NCI-H187 treated with DMSO at 0.1 percent for 48 hours (cell line): ENCODE measurements around the gene PRICKLE4.
A peak's percentile ranks its signal among the peaks of the same experiment; 100 is the strongest.

Experiments
- DNase-seq: peaks from one replicate; lab custom pipeline; 2025; lab: John Stamatoyannopoulos, UW

The PRICKLE4 gene, protein sequence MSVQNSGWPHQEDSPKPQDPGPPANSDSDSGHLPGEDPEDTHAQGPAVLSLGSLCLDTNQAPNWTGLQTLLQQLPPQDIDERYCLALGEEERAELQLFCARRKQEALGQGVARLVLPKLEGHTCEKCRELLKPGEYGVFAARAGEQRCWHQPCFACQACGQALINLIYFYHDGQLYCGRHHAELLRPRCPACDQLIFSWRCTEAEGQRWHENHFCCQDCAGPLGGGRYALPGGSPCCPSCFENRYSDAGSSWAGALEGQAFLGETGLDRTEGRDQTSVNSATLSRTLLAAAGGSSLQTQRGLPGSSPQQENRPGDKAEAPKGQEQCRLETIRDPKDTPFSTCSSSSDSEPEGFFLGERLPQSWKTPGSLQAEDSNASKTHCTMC

GRCh38 chr6:41780551-41781365 is at the start of gene PRICKLE4:
TSS of gene PRICKLE4 (plus strand) at chr6:41780782. CDS start at chr6:41783474, 2,692 bp downstream.
- no peak for DNase-seq

DNA sequence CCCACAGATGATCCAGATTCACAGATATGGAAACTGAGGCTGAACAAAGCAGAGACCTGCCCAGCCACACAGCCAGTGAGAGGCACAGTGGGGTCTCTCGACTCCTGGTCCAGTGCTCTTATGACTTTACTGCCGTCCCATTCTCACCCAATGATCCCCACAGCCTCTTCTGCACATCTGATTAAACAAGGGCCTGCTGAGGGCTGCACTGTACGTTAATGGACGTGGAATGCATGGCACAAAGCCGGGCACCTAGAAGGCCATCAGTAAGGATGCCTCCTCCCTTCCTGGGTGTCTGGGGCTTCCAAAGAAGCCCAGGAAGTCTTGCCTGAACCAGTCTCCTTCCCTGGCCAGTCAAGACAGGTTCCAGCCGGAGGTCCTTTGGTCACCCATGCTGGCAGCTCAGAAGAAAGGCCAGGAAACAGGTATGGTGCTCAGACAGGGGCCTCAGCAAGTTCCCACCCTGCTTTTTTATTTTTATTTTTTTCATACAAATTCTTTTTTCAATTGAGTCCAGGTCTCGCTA is 49.0 kb upstream of the PRICKLE4 start:
- no peak for DNase-seq

DNA sequence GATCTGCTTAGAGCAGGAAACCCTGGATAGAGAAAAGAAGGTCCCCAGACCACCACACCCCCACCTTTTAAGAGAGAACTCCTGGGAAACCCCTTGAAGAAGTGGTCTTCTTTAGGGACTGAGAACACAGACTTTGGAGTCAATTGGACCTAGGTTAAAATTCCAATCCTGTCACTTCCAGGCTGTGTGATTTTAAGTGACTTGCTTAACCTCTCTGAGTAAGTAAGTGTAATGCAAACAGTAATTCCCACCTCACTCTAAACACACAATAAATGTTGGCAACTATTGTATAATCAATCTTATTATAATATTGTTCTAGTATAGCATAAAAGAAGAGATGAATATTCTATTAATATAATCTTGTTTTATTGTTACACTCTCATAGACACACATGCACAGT is 48.4 kb upstream of the PRICKLE4 start:
- DNase-seq, result no peak

GRCh38 chr6:41732591-41733359 is 47.8 kb upstream of the PRICKLE4 start:
- no peak for DNase-seq

- DNase-seq, result no peak
Measured at GRCh38 chr6:41733360-41733706, 47.2 kb upstream of the PRICKLE4 start.

GRCh38 chr6:41733707-41734665 is 46.6 kb upstream of the PRICKLE4 start:
- DNase-seq, result no peak

DNA sequence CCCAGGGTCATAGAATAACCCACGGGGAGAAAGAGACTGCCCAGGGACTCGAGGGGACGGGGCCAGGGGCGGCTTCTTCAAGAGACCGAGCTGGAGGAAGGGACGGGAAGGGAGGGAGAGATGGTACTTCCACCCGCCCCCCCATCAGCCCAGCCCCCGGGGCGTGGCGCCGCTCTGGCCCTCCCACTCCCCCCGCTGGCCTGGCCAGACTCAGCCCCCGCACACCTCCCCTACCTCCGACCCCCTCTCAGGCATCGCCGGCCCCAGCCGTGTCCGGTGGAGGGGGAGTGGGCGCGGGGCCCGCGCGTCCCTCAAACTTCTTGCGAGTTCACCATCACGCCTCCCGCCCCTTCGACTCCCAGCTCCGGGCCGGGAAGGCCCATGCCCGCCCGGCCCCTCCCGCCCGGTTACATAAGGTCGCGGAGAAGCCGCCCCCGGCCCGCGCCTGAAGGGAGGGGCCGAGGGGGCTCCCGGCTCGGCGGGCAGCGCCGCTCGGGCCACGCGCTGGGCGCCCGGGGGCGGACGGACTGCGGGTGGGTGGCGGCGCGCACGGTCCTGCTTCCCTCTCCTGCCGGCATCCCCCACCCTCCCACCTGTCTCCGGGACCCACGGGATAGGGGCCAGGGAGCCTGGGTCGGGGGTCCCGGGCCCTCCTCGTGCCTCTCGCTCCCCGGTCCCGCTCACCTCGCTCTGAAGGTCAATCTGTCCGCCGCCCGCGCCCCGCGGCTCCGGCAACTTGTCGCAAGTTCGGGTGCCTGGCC is 45.7 kb upstream of the PRICKLE4 start:
- no peak for DNase-seq

GRCh38 chr6:41735427-41736185 is 45.0 kb upstream of the PRICKLE4 start, which contains the start of gene TFEB:
TSS of gene TFEB (minus strand) at chr6:41735608. CDS start at chr6:41691213, 44,395 bp downstream.
- peak; percentile 41 for DNase-seq

DNA sequence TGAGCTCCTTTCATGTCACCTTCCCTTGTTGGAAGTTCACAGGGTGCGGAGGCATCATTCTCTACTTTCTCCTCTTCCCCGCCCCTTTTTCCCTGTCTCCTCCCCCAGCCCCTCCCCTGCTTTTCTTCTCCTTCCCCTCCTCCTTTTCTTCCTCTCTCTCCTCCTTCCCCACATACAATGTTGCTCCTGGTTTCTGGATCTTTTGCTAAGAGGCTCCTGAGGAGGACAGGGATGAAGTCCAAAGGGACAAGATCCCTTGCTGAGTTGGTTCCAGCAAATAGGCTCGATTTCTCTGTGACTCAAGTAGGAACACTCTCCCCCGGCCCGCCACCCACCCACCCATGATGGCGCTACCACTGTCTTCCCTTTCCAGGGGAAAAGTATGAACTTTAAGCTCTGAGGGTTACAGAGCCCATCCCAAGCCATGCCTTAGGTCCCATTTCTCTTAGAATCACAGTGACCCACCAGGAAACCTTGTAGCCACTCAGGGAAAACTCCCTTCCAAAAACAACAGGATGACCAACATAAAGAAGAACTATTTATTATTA is 44.3 kb upstream of the PRICKLE4 start:
- no peak for DNase-seq

- DNase-seq, result no peak
Measured at GRCh38 chr6:41736800-41737555, 43.6 kb upstream of the PRICKLE4 start.

DNA sequence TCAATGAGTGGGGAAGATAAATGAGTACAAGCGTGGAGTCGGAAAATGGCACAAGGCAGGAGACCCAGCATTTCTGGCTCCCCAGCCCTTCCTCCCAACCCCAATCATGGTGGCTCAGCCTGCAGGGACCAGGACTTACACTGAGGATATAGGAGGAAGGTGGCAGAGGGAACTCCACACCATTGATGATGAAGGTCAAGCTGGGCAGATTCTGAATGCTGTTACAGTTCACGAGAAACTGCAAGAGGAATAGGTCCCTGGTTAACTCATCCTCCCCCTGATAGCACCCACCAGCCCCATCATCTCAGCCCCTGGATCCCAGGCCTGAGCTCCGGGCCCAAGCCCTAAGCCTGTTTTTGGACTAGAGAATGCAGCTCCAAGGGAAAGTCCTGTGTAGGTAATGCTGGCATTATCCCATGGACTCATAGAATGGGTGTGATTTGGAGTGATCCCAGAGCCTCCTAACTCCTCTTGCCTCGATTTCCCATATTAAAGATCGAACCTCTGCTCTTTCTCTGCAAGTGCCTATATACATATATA is 42.9 kb upstream of the PRICKLE4 start:
- DNase-seq, result no peak

DNA sequence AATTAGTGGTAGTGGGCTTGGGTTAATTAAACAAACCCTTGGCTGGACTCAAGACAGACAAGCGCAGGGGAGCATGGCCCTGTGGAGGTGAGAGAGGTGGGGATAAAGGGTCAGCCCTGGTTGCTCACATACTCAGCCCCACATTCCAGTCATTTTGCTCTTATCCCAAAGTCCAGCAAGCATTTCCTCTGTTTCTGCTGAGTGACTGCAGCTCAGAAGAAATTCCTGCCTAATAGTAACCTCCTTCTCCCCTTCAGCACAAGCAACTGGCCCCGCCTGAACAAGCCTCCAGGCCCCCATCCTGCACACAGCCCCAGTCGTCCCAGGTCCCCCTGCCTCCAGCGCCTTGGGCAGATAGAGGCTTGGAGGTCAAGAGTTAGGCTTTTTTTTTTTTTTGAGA is 41.5 kb upstream of the PRICKLE4 start:
- no peak for DNase-seq

- no peak for DNase-seq
Measured at GRCh38 chr6:41740366-41741162, 40.0 kb upstream of the PRICKLE4 start.

- no peak for DNase-seq
Measured at GRCh38 chr6:41741625-41742490, 38.7 kb upstream of the PRICKLE4 start.

- no peak for DNase-seq
Measured at GRCh38 chr6:41743406-41744235, 37.0 kb upstream of the PRICKLE4 start.
